GM18870 (cell line): ENCODE measurements around the gene INHBB.
"Not testable (repeated sequence)": the region's sequence is repeated elsewhere in the genome, so short reads cannot be mapped to it uniquely, and the experiment has no call there.

ENCODE experiments used
- ATAC-seq: cut with Tn5 transposase; IDR thresholded peaks from one replicate; pipeline ENCODE4 v1.9.1; 2021; ENCODE audit warnings: moderate library complexity; ENCODE audit not compliant: unreplicated experiment

Gene INHBB

GRCh38 chr2:120315367-120316033, 30.4 kb upstream of the INHBB start:
- no peak for ATAC-seq

DNA sequence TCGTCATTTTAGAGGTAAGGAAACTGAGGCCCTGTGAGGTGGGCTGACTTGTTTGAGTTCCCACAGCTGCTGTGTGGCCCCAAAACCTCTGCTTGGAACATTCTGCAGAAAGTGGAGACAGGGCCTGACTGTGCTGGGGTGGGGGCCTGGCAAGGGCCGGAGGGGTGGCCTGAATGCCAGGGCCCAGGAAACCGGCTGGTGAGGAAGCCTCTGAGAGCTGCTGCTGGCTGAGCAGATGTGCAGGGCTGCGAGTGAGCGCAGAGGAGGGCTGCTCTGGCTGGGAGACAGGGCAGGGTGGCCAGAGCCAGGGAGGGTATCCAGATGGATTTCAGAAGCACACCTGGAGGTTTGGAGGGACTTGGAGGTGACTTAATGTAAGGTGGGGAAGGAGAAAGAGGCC, 29.9 kb upstream of the INHBB start:
- ATAC-seq, result no peak

DNA sequence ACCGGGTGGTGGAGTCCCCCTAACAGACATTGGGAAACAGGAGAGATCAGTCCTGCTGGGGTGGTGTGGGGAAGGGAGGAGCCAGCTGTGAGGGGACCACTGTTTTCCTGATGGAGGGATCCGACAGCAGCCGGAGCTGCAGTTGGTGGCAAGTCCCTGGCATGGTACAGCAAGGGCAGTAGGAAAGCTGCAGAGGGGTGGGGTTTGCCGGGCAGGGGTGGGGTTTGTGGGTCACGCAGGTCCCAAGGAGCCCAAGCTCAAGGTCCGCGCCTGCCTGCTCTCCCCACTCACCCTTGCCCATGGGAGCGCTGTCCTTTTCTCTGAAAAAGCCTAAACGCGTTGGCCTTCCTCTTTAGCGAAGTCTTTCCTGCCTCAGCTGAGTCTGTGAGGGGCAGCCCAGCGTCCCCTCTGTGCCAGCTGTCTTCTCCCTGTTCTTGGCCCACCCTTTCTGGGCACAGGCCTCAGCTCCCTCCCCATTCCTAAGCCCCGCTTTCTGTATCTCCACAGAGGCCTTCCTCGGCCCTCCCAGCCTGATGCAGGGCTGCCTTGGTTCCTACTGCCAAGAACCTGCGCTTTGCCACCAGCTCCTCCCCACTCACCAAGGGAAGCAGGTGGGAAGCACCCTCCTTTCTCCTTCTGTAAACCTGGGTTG, 29.3 kb upstream of the INHBB start:
- ATAC-seq, result no peak

DNA sequence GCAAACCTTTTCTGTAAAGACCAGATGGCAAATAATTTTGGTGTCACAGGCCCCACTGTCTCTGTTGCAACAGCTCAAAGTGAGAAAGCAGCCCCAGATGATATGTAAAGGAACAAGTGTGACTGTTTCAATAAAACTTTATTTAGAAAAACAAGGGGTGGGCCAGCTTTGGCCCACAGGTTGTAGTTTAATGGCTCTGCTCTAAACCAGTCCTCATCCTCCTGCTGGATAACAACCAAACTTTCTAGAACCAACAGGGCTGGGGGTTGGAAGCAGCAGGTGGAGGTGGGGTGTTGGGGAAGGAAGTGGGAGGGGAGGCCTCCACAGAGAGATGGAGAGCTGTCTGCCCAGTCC, 28.8 kb upstream of the INHBB start:
- no peak for ATAC-seq

DNA sequence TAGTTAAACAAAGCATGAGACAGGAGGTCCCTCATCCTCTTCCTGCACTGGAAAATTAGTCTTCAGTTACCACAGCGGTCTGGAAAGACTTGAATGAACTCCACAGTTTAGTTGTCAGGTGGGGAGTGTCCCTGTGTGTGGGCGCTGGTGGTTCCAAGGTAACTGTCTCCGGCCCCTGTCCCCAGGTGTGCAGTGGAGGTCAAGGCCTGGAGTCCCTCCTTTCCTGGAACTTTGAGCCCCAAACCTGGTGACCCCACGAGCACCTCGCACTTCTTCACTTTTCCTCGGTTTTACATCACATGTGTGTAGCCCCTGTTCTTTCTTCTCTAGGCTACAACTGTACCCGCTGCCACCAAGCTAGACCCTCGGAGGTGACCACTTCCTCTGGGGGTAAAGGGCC, 28.0 kb upstream of the INHBB start:
- ATAC-seq, result no peak

- ATAC-seq, result no peak
Measured at GRCh38 chr2:120318626-120319025, 27.3 kb upstream of the INHBB start.

GRCh38 chr2:120319123-120319522, 26.8 kb upstream of the INHBB start:
- no peak for ATAC-seq

DNA sequence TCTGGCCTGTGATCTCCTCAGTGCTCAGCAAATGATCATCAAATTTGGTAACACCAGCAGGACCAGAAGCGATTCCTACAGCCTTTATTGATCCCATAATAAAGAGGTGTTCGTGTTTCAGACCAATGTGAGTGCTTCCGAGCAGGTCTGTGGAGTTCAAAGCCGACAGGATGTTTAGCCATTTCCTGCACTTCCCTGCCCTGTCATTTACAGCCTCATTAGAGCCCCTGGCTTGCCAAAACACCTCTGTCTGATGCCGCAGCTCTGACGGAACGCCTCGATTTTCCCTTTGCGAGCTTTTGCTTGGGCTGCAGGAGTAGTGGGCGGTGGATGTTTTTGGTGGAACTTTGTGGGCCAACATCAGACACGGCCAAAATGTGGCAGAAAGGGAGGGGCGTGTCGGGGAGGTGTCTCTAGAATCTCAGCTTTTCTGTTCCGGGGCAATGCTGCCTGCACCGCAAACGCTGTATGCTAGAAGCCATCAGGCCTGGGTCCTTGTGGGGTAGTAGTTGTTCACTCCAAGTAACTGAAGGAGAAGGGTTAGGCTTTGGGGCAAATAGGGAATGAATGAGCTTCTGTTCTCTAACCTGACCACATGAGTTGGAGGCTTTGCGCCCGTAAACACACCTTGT, 26.1 kb upstream of the INHBB start:
- ATAC-seq, result no peak

DNA sequence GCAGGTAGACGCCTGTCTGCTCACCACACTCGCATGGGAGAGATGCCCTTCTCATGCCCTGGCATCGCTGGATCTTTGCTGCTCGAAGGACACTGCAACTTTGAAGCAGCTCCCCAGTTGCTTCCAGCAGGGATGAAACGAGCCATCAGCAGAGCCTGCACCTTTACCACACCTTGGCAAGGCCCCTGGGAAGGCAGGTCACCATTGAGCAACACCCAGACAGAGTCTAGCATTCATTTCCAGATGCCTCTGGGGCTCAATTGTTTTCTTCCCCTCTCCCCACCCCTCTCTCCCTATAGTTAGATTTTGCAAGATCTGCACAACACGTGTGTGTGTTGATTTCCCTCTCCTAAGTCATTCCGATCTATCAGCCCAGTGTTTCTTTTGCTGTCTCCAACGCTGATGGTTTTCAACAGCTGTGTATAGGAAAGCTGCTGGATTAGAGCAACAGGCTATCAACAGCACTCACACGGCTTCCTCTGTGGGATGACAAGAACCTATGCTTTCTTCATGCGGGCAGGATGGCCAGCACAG, 25.6 kb upstream of the INHBB start:
- no peak for ATAC-seq

- not testable (repeated sequence) for ATAC-seq
Measured at GRCh38 chr2:120320887-120321556, 24.9 kb upstream of the INHBB start.

- no peak for ATAC-seq
Measured at GRCh38 chr2:120321721-120322284, 24.1 kb upstream of the INHBB start.

GRCh38 chr2:120322329-120322728, 23.6 kb upstream of the INHBB start:
- ATAC-seq, result no peak

DNA sequence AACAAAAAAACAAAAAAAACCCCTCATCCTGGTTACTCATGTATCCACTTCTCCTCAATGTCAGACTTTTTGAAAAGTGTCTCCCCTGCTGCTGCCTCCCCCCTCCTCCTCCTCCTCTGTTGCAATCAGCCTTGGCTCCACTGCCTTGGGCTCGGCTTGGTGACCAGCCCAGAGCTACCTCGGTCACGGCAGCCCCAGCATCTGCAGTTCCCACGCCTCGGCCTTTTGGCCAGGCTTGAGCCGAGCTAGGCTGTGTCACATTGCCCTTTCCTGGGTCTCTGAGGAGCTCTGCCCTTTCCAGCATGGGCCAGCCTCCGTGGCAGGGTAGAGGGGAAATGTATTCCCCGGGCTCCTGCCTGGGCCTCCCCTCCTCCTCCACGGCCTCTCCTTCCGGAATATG, 22.7 kb upstream of the INHBB start:
- no peak for ATAC-seq

- no peak for ATAC-seq
Measured at GRCh38 chr2:120323807-120324399, 22.0 kb upstream of the INHBB start.

GRCh38 chr2:120324933-120325332, 21.0 kb upstream of the INHBB start:
- ATAC-seq, result no peak

DNA sequence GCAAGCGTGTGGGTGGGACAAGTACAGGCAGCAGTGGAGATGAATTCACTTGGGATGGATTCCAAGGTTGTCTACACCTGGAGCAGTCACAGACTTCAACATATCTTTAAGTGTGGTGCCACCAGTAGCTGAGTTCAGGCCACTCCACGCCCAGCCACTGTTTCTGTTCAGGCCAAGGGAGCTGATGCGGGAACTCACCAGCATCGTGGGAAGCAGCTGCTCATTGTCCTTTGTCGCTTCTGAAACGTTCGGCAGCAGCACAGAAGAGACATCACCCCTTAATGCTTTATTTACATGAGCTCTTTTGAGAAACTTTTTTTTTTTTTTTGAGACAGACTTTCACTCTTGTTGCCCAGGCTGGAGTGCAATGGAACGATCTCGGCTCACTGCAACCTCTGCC, 19.9 kb upstream of the INHBB start:
- no peak for ATAC-seq

- no peak for ATAC-seq
Measured at GRCh38 chr2:120330946-120331822, 14.8 kb upstream of the INHBB start.

DNA sequence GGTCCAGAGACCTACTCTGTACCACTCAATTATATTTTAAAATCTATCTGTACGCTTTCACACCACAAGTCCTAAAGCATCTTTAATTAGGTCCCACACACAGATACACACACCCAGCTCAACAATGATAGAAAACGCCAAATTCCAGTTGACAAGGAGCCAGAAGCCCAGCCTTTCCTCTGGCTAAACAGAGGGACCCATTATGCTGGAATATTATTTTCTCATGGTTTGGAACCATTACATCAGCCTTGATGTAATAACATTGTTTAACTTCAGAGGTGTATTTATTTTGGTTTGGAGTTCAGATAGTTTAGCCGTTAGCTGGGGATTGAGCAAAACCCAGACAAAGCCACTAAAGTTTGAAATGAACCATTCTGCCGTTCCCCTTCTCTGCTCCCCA, 14.0 kb upstream of the INHBB start:
- ATAC-seq, result no peak

GRCh38 chr2:120332384-120332783, 13.6 kb upstream of the INHBB start:
- ATAC-seq, result no peak

- ATAC-seq, result no peak
Measured at GRCh38 chr2:120334068-120334467, 11.9 kb upstream of the INHBB start.
